Endodermal cell (in vitro differentiated cells): ENCODE results near the gene ZNF662. TPM values are rescaled to one million over a fixed set of nuclear protein-coding genes. Genes with fewer than 3 reads are reported as not detected.

Source experiments
- DNase-seq: peaks from one replicate; pipeline ENCODE4 v3.0.0-alpha.2; 2017
- H3K27ac ChIP-seq: 2 replicates; pipeline ENCODE4 v1.5.1; 2013; ENCODE audit warnings: mild to moderate bottlenecking, low read depth, low read length, moderate library complexity
- H3K27me3 ChIP-seq: 2 replicates; pipeline ENCODE4 v1.6.1; 2013; ENCODE audit warnings: mild to moderate bottlenecking, low read length, moderate library complexity; ENCODE audit not compliant: insufficient read depth, control insufficient read depth, poor library complexity, severe bottlenecking
- H3K36me3 ChIP-seq: 2 replicates; pipeline ENCODE4 v1.7.0; 2013; ENCODE audit warnings: mild to moderate bottlenecking, low read length, moderate library complexity; ENCODE audit not compliant: control insufficient read depth, insufficient read depth
- H3K4me1 ChIP-seq: one replicate; pipeline ENCODE4 v1.7.0; 2013; ENCODE audit warnings: low read length; ENCODE audit not compliant: control insufficient read depth, insufficient read depth
- H3K4me3 ChIP-seq: 2 replicates; pipeline ENCODE4 v1.5.1; 2013; ENCODE audit warnings: mild to moderate bottlenecking, low read length, moderate library complexity
- H3K9ac ChIP-seq: 2 replicates; pipeline ENCODE4 v1.6.1; 2013; ENCODE audit warnings: mild to moderate bottlenecking, low read length, moderate library complexity; ENCODE audit not compliant: poor library complexity, severe bottlenecking; ENCODE audit errors: extremely low read depth
- H3K9me3 ChIP-seq: 2 replicates; pipeline ENCODE4 v1.6.1; 2013; ENCODE audit warnings: mild to moderate bottlenecking, low read length, moderate library complexity; ENCODE audit not compliant: control insufficient read depth
- H3K27ac Mint-ChIP-seq: 2 replicates; pipeline ENCODE4 v1.8.0; 2020; ENCODE audit warnings: mixed read lengths
- H3K27me3 Mint-ChIP-seq: 2 replicates; pipeline ENCODE4 v1.8.0; 2021; ENCODE audit warnings: mild to moderate bottlenecking, mixed read lengths; ENCODE audit not compliant: insufficient read depth
- H3K36me3 Mint-ChIP-seq: 2 replicates; pipeline ENCODE4 v1.8.0; 2020; ENCODE audit warnings: low read depth, mixed read lengths
- H3K4me1 Mint-ChIP-seq: 2 replicates; pipeline ENCODE4 v1.8.0; 2020; ENCODE audit warnings: mixed read lengths
- H3K4me3 Mint-ChIP-seq: 2 replicates; pipeline ENCODE4 v1.8.0; 2020; ENCODE audit warnings: mild to moderate bottlenecking, moderate library complexity, mixed read lengths
- H3K9me3 Mint-ChIP-seq: 2 replicates; pipeline ENCODE4 v1.8.0; 2020; ENCODE audit warnings: mild to moderate bottlenecking, mixed read lengths
- CTCF ChIP-seq: fragments of 200-600 bp; sonication (generic); conservative IDR thresholded peaks from 2 replicates; pipeline ENCODE4 v1.5.0; 2021; ENCODE audit warnings: antibody characterized with exemption, mild to moderate bottlenecking
- WGBS, 2 experiments: methylation state at CpG; one replicate each; pipeline versions ENCODE4 v1.1.5 to v1.1.7; 2013; ENCODE audit warnings: missing lambda C conversion rate in 2 of 2, mixed read lengths in 1 of 2; ENCODE audit not compliant: insufficient coverage in 1 of 2, insufficient read length in 1 of 2; 5-methylcytosine and 5-hydroxymethylcytosine counted together
- long read RNA-seq, 4 experiments: library from polyadenylated mRNA in 2 of 4; library from RNA in 1 of 4; library from capped mRNA in 1 of 4; stranded (forward) in 3 of 4; unstranded in 1 of 4; transcript quantifications; one replicate each; pipeline ENCODE4 v2.0.0, GENCODE V29; 2020 to 2021; ENCODE audit warnings: inconsistent platforms in 1 of 4
- polyA plus RNA-seq, 2 experiments: library from polyadenylated mRNA; stranded (reverse); fragments of 50-300 nt; gene quantifications; one replicate each; pipeline ENCODE4 v1.2.3, GENCODE V29; 2013
- total RNA-seq, 2 donors: library from RNA; stranded (reverse); fragmentation: NEBNext Ultra II Directional in 1 of 2; extraction: Animal tissue kit (Norgen Biotek cat#: 25700) in 1 of 2; gene quantifications; 2 replicates in 1 of 2; 3 replicates in 1 of 2; pipeline ENCODE4 v1.2.1, GENCODE V29; 2021

ZNF662 gene
- 1 to 10 TPM in 1 of 2 donors, not detected in 1; 1.8 TPM for total RNA-seq
- not detected for polyA plus RNA-seq (2013, experiment 1 of 2)
- 0.08 TPM for polyA plus RNA-seq (2013, experiment 2 of 2)
- long read RNA-seq, experiment 1, result 0 reads
- long read RNA-seq, experiment 2, result 0 reads
- long read RNA-seq, experiment 3, result 0 reads
- long read RNA-seq, experiment 4, result 0 reads

GRCh38 chr3:42906070-42906847, at the start of gene ZNF662:
Gene ZNF662 (plus strand): TSS chr3:42906142. CDS start chr3:42908115, 1,973 bp downstream.
- Histone ChIP-seq H3K27me3 (no peaks in the 10 kb centered on the region), H3K4me3 (no peak within 1 kb of the TSS), H3K27ac (no peak within 1 kb of the TSS), H3K4me1 (no peaks in the 10 kb centered on the region), H3K9me3 (peaks cover 32% of the 10 kb centered on the region), H3K36me3 (no peaks in the 10 kb centered on the region), H3K9ac (no peak within 1 kb of the TSS)
- no peak for TF ChIP-seq CTCF
- peaks cover 56% of the 10 kb centered on the region for H3K9me3 Mint-ChIP-seq
- H3K4me1 Mint-ChIP-seq, result peaks cover 3% of the 10 kb centered on the region
- WGBS, 2 experiments, result 93 to 97% methylated on average over 39 to 59 of the region's 59 CpGs
- H3K27ac Mint-ChIP-seq, result no peak within 1 kb of the TSS
- H3K4me3 Mint-ChIP-seq, result peak within 1 kb of the TSS; percentile 4
- H3K27me3 Mint-ChIP-seq, result peaks cover 14% of the 10 kb centered on the region
- H3K36me3 Mint-ChIP-seq, result peaks cover 5% of the 10 kb centered on the region
- DNase-seq, result no peak

GRCh38 chr3:42856544-42856943, 49.4 kb upstream of the ZNF662 start:
- Histone ChIP-seq H3K36me3 (no peaks in the 10 kb centered on the region), H3K9ac (no peak overlapping the region), H3K27ac (no peak overlapping the region), H3K4me3 (no peak overlapping the region), H3K27me3 (no peaks in the 10 kb centered on the region), H3K9me3 (no peaks in the 10 kb centered on the region), H3K4me1 (no peaks in the 10 kb centered on the region)
- no peak overlapping the region for H3K27ac Mint-ChIP-seq
- H3K4me3 Mint-ChIP-seq, result no peak overlapping the region
- H3K36me3 Mint-ChIP-seq, result no peaks in the 10 kb centered on the region
- H3K4me1 Mint-ChIP-seq, result no peaks in the 10 kb centered on the region
- peaks cover 10% of the 10 kb centered on the region for H3K27me3 Mint-ChIP-seq
- no peaks in the 10 kb centered on the region for H3K9me3 Mint-ChIP-seq
- 93 to 97% methylated on average over 3 of the region's 3 CpGs for WGBS, 2 experiments
- DNase-seq, result no peak
- TF ChIP-seq CTCF, result no peak

GRCh38 chr3:42864321-42864950, 41.5 kb upstream of the ZNF662 start:
- H3K9me3 ChIP-seq, result no peaks in the 10 kb centered on the region
- H3K27me3 ChIP-seq, result no peaks in the 10 kb centered on the region
- H3K4me3 ChIP-seq, result no peak overlapping the region
- Mint-ChIP-seq H3K4me1 (no peaks in the 10 kb centered on the region), H3K9me3 (peaks cover 3% of the 10 kb centered on the region), H3K27me3 (peaks cover 25% of the 10 kb centered on the region), H3K4me3 (no peak overlapping the region), H3K27ac (no peak overlapping the region), H3K36me3 (no peaks in the 10 kb centered on the region)
- no peaks in the 10 kb centered on the region for H3K4me1 ChIP-seq
- no peak overlapping the region for H3K9ac ChIP-seq
- TF ChIP-seq CTCF, result no peak
- no peak overlapping the region for H3K27ac ChIP-seq
- no peaks in the 10 kb centered on the region for H3K36me3 ChIP-seq
- 94 to 100% methylated on average over 12 to 15 of the region's 15 CpGs for WGBS, 2 experiments
- DNase-seq, result peak; percentile 10
